GM23338 (cell line): Measurements from ENCODE around the gene COIL. TPM values are rescaled to one million over a fixed set of nuclear protein-coding genes. Genes with fewer than 3 reads are reported as not detected.
A peak's percentile ranks its signal among the peaks of the same experiment; 100 is the strongest.

Source experiments
- ATAC-seq: fragments of 200-7000 bp; cut with Tn5 transposase; 3 replicates; pipeline ENCODE4 v1.9.1; 2020
- DNase-seq: peaks from one replicate; pipeline ENCODE4 v3.0.0-alpha.2; 2015; ENCODE audit warnings: low spot score
- H2AFZ ChIP-seq: fragments of 200-600 bp; sonication (generic); 2 replicates; pipeline ENCODE4 v1.8.0; 2016; ENCODE audit warnings: antibody characterized with exemption, mild to moderate bottlenecking, moderate library complexity
- H3F3A ChIP-seq: fragments of 200-600 bp; sonication (generic); replicated peaks from 2 replicates; pipeline ENCODE4 v1.8.0; 2017; ENCODE audit warnings: antibody characterized with exemption, mixed run types, low read depth
- H3K27ac ChIP-seq: fragments of 200-600 bp; sonication (generic); 2 replicates; pipeline ENCODE4 v1.6.1; 2016; ENCODE audit warnings: low read depth
- H3K27me3 ChIP-seq: fragments of 200-600 bp; sonication (generic); 2 replicates; pipeline ENCODE4 v1.8.0; 2016; ENCODE audit warnings: mild to moderate bottlenecking, mixed run types, moderate library complexity; ENCODE audit not compliant: insufficient read depth
- H3K36me3 ChIP-seq: fragments of 200-600 bp; sonication (generic); 2 replicates; pipeline ENCODE4 v1.8.0; 2016; ENCODE audit warnings: mild to moderate bottlenecking; ENCODE audit not compliant: insufficient read depth
- H3K4me1 ChIP-seq: fragments of 200-600 bp; sonication (generic); 2 replicates; pipeline ENCODE4 v1.8.0; 2016; ENCODE audit warnings: mild to moderate bottlenecking, moderate library complexity; ENCODE audit not compliant: insufficient read depth
- H3K4me2 ChIP-seq: fragments of 200-600 bp; sonication (generic); 2 replicates; pipeline ENCODE4 v1.7.1; 2017; ENCODE audit warnings: mixed run types
- H3K4me3 ChIP-seq: fragments of 200-600 bp; sonication (generic); 2 replicates; pipeline ENCODE4 v1.6.1; 2016; ENCODE audit warnings: mixed run types
- H3K79me2 ChIP-seq: fragments of 200-600 bp; sonication (generic); replicated peaks from 2 replicates; pipeline ENCODE4 v1.8.0; 2017; ENCODE audit warnings: mild to moderate bottlenecking; ENCODE audit not compliant: insufficient read depth
- H3K9me2 ChIP-seq: fragments of 200-600 bp; sonication (generic); 2 replicates; pipeline ENCODE4 v1.8.0; 2017; ENCODE audit not compliant: insufficient read depth
- H4K20me1 ChIP-seq: fragments of 200-600 bp; sonication (generic); replicated peaks from 2 replicates; pipeline ENCODE4 v1.8.0; 2017; ENCODE audit warnings: mild to moderate bottlenecking; ENCODE audit not compliant: insufficient read depth
- H3K27ac Mint-ChIP-seq: 2 replicates; pipeline ENCODE4 v1.8.0; 2020; ENCODE audit warnings: inconsistent platforms, mild to moderate bottlenecking, moderate library complexity, mixed read lengths
- H3K27me3 Mint-ChIP-seq: 3 replicates; pipeline ENCODE4 v1.8.0; 2022; ENCODE audit warnings: low read depth, mild to moderate bottlenecking, moderate library complexity, mixed read lengths, inconsistent platforms; ENCODE audit not compliant: insufficient read depth, poor library complexity
- H3K36me3 Mint-ChIP-seq: 3 replicates; pipeline ENCODE4 v1.8.0; 2021; ENCODE audit warnings: low read depth, mild to moderate bottlenecking, inconsistent platforms, moderate library complexity, mixed read lengths
- H3K4me1 Mint-ChIP-seq: 3 replicates; pipeline ENCODE4 v1.8.0; 2020; ENCODE audit warnings: mild to moderate bottlenecking, inconsistent platforms, mixed read lengths
- H3K4me3 Mint-ChIP-seq: 3 replicates; pipeline ENCODE4 v1.8.0; 2021; ENCODE audit warnings: moderate library complexity, mild to moderate bottlenecking, inconsistent platforms, mixed read lengths
- H3K9me3 Mint-ChIP-seq: 3 replicates; pipeline ENCODE4 v1.8.0; 2020; ENCODE audit warnings: moderate library complexity, mild to moderate bottlenecking, inconsistent platforms, mixed read lengths
- CREB1 ChIP-seq: fragments of 250-450 bp; sonication (Bioruptor Pico); IDR thresholded peaks from 2 replicates; pipeline ENCODE4 v1.5.0; 2020; ENCODE audit warnings: low read depth, mild to moderate bottlenecking, moderate library complexity
- CTCF ChIP-seq, 2 experiments: fragments of 200-600 bp in 1 of 2; sonication (generic) in 1 of 2; conservative IDR thresholded peaks; 2 replicates each; pipeline versions ENCODE4 v1.5.1 to v1.6.1; 2016 to 2017; ENCODE audit warnings: antibody characterized with exemption in 2 of 2, low read depth in 2 of 2, mild to moderate bottlenecking in 2 of 2, moderate library complexity in 1 of 2
- ETS1 ChIP-seq: IDR thresholded peaks from 2 replicates; pipeline ENCODE4 v1.6.1; 2016; ENCODE audit warnings: antibody characterized with exemption
- EZH2 ChIP-seq: fragments of 200-600 bp; sonication (generic); IDR thresholded peaks from one replicate; pipeline ENCODE4 v1.8.0; 2017; ENCODE audit warnings: antibody characterized with exemption, mild to moderate bottlenecking, low read depth; ENCODE audit not compliant: unreplicated experiment
- EZH2phosphoT487 ChIP-seq: fragments of 200-600 bp; sonication (generic); IDR thresholded peaks from one replicate; pipeline ENCODE4 v1.8.1; 2018; ENCODE audit warnings: antibody characterized with exemption; ENCODE audit not compliant: unreplicated experiment
- JUNB ChIP-seq: IDR thresholded peaks from one replicate; pipeline ENCODE4 v1.6.1; 2016; ENCODE audit warnings: antibody characterized with exemption; ENCODE audit not compliant: unreplicated experiment
- NANOG ChIP-seq: IDR thresholded peaks from 2 replicates; pipeline ENCODE4 v1.6.1; 2016; ENCODE audit warnings: antibody characterized with exemption, borderline replicate concordance
- POLR2AphosphoS5 ChIP-seq: IDR thresholded peaks from 2 replicates; pipeline ENCODE4 v1.6.1; 2016; ENCODE audit warnings: antibody characterized with exemption, low read depth
- REST ChIP-seq: IDR thresholded peaks from one replicate; pipeline ENCODE4 v1.6.1; 2018; ENCODE audit warnings: antibody characterized with exemption; ENCODE audit not compliant: unreplicated experiment
- STAT1 ChIP-seq: IDR thresholded peaks from one replicate; pipeline ENCODE4 v1.6.1; 2016; ENCODE audit warnings: antibody characterized with exemption; ENCODE audit not compliant: unreplicated experiment
- ZNF114 ChIP-seq: fragments of 250-450 bp; sonication (Bioruptor Pico); IDR thresholded peaks from 2 replicates; pipeline ENCODE4 v1.5.0; 2020; ENCODE audit warnings: mild to moderate bottlenecking, moderate library complexity
- ZNF331 ChIP-seq: fragments of 250-450 bp; sonication (Bioruptor Pico); IDR thresholded peaks from 2 replicates; pipeline ENCODE4 v1.5.0; 2020; ENCODE audit warnings: low read depth, mild to moderate bottlenecking, moderate library complexity
- ZNF462 ChIP-seq: fragments of 250-450 bp; sonication (Bioruptor Pico); IDR thresholded peaks from 2 replicates; pipeline ENCODE4 v1.5.0; 2020; ENCODE audit warnings: mild to moderate bottlenecking, moderate library complexity
- polyA plus RNA-seq: library from polyadenylated mRNA; unstranded; fragments of >200 nt; fragmentation: Nextera tagmentation; extraction: Ambion mirVana; gene quantifications from 2 replicates; pipeline ENCODE4 v1.2.1, GENCODE V29; 2016
- total RNA-seq: library from RNA; depleted of rRNA; stranded (reverse); fragments of >200 nt; shearing (Covaris generic); gene quantifications from 2 replicates; pipeline ENCODE4 v1.2.3, GENCODE V29; 2014

The COIL gene
- total and polyA plus RNA-seq, 2 experiments from 2014 or later: 18.5 to 32.2 TPM

GRCh38 chr17:56978441-56979090 is 17.7 kb upstream of the COIL start:
- Histone ChIP-seq H3K4me2 (peak overlapping the region; percentile 94), H3K36me3 (no peaks in the 10 kb centered on the region; the same call in 1 of the 2 replicates), H3K27me3 (no peaks in the 10 kb centered on the region), H4K20me1 (no peaks in the 10 kb centered on the region), H3K4me3 (peak overlapping the region; percentile 85), H3F3A (no peaks in the 10 kb centered on the region; the same call in 1 of the 2 replicates), H3K4me1 (peaks cover 26% of the 10 kb centered on the region), H3K79me2 (0 out of 2 replicates have a peak, but pooled peaks cover 4% of the 10 kb centered on the region), H3K27ac (peak overlapping the region; percentile 3; the same call in 1 of the 2 replicates), H3K9me2 (no peaks in the 10 kb centered on the region), H2AFZ (peak overlapping the region; percentile 91; the same call in 1 of the 2 replicates)
- no peak for DNase-seq
- H3K27me3 Mint-ChIP-seq: peaks cover 9% of the 10 kb centered on the region
- H3K27ac Mint-ChIP-seq: peak overlapping the region; percentile 12
- TF ChIP-seq NANOG (no peak), EZH2phosphoT487 (no peak), ZNF114 (no peak), EZH2 (no peak), ZNF331 (CRISPR knock-in tag) (no peak), JUNB (no peak), ZNF462 (CRISPR knock-in tag) (no peak), CREB1 (CRISPR knock-in tag) (no peak), CTCF (conservative IDR thresholded peaks at IDR 0.05; ENCODE audit: low read depth in 2 of 2) (no peak), STAT1 (no peak), ETS1 (no peak), POLR2AphosphoS5 (no peak), REST (no peak)
- H3K9me3 Mint-ChIP-seq: 0 out of 3 replicates have a peak, but pooled peaks cover 3% of the 10 kb centered on the region
- no peak for ATAC-seq
- H3K4me3 Mint-ChIP-seq: peak overlapping the region; percentile 70
- no peaks in the 10 kb centered on the region for H3K36me3 Mint-ChIP-seq
- H3K4me1 Mint-ChIP-seq: peaks cover 49% of the 10 kb centered on the region
